ENCODE measurements around the gene CSMD2.
A peak's percentile ranks its signal among the peaks of the same experiment; 100 is the strongest.

DNA sequence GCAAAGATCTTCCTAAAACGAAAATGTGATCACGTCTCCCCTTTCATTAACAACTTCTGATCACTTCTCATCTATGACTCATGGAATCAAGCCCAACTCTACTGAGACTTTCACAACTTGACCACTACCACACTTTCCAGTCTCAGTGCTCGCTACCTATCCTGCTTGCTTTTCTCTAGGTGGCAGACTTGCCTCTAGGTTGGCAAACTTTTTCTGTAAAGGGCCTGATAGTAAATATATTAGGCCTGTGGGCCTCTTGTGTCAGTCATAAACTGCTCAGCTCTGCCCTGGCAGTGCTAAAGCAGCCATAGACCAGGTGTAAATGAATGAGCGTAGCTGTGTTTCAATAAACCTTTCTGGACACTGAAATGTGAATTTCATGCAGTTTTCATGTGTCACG, 322.7 kb downstream of the CSMD2 start:
- TF ChIP-seq, protein P1, sequence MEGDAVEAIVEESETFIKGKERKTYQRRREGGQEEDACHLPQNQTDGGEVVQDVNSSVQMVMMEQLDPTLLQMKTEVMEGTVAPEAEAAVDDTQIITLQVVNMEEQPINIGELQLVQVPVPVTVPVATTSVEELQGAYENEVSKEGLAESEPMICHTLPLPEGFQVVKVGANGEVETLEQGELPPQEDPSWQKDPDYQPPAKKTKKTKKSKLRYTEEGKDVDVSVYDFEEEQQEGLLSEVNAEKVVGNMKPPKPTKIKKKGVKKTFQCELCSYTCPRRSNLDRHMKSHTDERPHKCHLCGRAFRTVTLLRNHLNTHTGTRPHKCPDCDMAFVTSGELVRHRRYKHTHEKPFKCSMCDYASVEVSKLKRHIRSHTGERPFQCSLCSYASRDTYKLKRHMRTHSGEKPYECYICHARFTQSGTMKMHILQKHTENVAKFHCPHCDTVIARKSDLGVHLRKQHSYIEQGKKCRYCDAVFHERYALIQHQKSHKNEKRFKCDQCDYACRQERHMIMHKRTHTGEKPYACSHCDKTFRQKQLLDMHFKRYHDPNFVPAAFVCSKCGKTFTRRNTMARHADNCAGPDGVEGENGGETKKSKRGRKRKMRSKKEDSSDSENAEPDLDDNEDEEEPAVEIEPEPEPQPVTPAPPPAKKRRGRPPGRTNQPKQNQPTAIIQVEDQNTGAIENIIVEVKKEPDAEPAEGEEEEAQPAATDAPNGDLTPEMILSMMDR (IDR thresholded peaks at IDR 0.05; ENCODE audit: low read depth, low read length): 0 out of 2 replicates have a peak, but pooled peaks have one; percentile 4
- no peak for TF ChIP-seq EZH2phosphoT487 (IDR thresholded peaks at IDR 0.05; ENCODE audit: low read depth)
